ENCODE measurements around the gene ZBTB12. TPM values are rescaled to one million over a fixed set of nuclear protein-coding genes. Genes with fewer than 3 reads are reported as not detected.
"Not testable (repeated sequence)": the region's sequence is repeated elsewhere in the genome, so short reads cannot be mapped to it uniquely, and the experiment has no call there.

The ZBTB12 gene, protein sequence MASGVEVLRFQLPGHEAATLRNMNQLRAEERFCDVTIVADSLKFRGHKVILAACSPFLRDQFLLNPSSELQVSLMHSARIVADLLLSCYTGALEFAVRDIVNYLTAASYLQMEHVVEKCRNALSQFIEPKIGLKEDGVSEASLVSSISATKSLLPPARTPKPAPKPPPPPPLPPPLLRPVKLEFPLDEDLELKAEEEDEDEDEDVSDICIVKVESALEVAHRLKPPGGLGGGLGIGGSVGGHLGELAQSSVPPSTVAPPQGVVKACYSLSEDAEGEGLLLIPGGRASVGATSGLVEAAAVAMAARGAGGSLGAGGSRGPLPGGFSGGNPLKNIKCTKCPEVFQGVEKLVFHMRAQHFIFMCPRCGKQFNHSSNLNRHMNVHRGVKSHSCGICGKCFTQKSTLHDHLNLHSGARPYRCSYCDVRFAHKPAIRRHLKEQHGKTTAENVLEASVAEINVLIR
- 1.7 TPM in 2 replicates for total RNA-seq

DNA sequence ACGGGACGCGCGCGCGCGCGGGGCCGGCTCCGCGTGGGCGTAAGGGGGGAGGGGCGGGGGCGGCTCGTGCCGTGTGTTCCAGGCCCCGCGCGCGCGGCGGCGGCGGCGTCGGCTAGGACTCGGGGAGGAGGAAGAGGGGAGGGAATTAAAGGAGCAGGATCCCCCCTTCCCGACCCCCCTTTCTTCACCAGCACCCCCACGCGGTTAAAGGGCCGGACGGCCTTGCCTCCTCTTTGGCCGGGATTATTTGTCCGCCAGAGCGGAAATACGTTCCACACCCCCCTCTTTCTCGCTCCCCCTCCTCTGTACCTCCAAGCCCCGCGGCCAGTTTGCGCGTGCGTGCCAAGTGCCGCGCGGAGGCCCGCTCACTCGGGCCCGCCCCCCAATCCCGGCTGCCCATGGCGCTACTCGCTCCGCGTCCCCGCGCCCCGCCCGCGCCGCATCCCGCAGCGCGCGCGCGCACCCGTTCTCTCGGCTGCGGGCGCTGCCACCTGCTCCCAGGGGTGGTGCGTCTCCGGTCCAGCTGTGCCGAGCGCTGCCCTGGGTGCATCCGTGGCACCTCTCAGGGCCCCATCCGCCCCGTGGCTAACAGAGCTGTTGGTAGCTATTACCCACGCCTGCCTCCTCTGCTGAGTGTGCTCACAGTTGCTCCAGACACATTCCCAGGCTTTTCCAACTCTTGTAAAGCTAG lies at the start of gene ZBTB12:
Gene ZBTB12, minus strand, starts transcription at position 134 of the 691 bp plus-strand sequence. CDS start 781 bp downstream, outside the sequence.
- peak; percentile 39 for DNase-seq (ENCODE audit: extremely low read depth, low read depth, low spot score)

DNA sequence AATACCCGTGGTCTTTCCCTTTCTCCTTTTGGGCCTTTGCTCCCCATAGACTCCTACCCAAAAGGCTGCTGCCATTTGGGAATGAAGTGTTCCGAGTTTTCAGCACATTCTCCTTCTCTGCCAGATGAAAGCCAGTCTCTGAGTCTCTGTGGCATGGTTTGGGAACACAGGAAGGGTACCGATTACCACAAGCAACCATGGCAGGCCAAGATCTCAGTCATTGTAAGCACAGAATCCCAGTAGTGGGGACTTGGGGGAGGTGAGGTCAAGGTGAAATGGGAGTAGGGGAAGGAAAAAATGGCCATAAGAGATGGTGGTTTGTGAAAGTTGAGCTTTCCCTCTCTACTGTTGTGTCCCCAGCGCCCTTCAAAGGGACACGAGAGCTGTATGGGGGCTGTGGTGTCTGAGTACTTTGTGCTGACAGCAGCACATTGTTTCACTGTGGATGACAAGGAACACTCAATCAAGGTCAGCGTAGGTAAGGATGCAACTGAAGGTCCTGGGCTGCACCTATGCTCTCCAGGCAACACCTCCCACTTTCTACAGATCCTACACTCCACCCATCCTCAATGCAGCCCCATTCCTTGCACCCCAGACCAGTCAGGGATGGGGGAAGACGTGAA lies 48.2 kb upstream of the ZBTB12 start:
- DNase-seq (ENCODE audit: extremely low read depth, low read depth, low spot score): no peak

DNA sequence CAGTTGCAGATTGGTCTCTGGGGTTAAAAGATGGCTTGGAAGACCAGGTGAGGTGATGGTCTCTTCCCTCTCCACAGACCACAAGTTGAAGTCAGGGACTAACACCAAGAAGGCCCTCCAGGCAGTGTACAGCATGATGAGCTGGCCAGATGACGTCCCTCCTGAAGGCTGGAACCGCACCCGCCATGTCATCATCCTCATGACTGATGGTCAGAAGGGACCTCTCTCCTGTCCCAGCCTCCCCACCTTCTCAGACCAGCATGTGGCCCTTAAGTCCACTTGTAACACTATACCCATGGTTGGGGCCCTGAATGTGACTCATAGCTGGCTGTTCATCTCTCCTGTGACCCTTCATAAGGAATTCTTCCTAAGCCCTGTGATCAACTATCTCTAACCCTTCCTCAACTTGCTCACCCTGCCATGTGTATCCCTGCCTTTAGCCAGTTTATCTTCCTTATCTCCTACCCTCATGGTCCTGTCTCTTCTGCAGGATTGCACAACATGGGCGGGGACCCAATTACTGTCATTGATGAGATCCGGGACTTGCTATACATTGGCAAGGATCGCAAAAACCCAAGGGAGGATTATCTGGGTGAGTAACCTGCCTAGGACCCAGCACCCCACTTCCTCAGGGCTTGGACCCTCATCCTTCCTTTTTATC lies 47.0 kb upstream of the ZBTB12 start:
- no peak for DNase-seq (ENCODE audit: extremely low read depth, low read depth, low spot score)

DNA sequence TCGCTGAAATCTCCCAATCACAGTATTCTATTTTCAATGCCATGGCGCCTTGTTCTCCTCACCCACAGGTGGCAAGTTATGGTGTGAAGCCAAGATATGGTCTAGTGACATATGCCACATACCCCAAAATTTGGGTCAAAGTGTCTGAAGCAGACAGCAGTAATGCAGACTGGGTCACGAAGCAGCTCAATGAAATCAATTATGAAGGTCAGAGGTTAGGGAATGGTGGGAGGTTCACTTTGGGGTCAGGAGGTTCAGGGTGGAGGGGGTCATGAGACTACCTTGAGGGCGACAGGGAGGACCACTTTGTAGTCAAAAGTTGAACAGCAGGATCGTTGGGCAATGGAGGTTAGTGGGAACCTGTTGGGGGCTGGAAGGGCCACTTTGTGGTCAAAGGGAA lies 46.4 kb upstream of the ZBTB12 start:
- DNase-seq (ENCODE audit: extremely low read depth, low read depth, low spot score): no peak

DNA sequence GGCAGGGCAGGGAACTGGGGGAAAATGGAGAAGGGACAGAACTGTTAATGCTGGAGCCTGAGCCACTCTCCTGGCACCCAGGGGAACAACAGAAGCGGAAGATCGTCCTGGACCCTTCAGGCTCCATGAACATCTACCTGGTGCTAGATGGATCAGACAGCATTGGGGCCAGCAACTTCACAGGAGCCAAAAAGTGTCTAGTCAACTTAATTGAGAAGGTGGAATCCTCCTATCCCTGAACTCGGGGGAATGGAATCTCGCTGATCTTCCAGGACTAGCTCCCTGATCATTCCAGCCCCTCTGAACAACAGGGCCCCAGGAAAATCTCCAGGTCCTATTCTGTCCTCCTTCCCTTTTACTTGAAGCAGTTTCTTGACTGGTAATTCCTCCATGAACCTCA lies 46.0 kb upstream of the ZBTB12 start:
- no peak for DNase-seq (ENCODE audit: extremely low read depth, low read depth, low spot score)

DNA sequence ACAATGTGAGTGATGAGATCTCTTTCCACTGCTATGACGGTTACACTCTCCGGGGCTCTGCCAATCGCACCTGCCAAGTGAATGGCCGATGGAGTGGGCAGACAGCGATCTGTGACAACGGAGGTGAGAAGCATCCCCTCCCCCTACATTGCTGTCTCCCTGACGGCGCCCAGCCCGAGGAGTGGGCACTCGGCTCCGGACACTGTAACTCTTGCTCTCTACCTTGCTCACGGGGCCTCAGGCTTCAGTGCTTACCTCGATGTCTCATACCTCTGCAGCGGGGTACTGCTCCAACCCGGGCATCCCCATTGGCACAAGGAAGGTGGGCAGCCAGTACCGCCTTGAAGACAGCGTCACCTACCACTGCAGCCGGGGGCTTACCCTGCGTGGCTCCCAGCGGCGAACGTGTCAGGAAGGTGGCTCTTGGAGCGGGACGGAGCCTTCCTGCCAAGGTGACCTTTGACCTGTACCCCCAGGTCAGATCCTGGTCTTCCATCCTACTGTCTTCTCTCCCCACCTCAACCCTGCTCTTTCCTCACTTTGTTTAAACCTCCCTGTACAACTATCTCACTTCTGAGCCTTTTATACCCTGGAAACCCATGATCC lies 45.3 kb upstream of the ZBTB12 start:
- DNase-seq (ENCODE audit: extremely low read depth, low read depth, low spot score): no peak

DNA sequence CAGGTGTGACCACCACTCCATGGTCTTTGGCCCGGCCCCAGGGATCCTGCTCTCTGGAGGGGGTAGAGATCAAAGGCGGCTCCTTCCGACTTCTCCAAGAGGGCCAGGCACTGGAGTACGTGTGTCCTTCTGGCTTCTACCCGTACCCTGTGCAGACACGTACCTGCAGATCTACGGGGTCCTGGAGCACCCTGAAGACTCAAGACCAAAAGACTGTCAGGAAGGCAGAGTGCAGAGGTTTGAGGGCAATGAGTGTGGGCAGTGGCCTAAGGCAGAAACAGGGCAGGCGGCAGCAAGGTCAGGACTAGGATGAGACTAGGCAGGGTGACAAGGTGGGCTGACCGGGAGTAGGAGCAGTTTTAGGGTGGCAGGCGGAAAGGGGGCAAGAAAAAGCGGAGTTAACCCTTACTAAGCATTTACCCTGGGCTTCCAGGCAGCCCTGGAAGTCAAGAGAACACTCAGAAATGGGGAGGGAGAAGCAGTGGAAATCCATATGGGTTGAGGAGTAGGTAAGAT lies 44.5 kb upstream of the ZBTB12 start:
- DNase-seq (ENCODE audit: extremely low read depth, low read depth, low spot score): no peak

DNA sequence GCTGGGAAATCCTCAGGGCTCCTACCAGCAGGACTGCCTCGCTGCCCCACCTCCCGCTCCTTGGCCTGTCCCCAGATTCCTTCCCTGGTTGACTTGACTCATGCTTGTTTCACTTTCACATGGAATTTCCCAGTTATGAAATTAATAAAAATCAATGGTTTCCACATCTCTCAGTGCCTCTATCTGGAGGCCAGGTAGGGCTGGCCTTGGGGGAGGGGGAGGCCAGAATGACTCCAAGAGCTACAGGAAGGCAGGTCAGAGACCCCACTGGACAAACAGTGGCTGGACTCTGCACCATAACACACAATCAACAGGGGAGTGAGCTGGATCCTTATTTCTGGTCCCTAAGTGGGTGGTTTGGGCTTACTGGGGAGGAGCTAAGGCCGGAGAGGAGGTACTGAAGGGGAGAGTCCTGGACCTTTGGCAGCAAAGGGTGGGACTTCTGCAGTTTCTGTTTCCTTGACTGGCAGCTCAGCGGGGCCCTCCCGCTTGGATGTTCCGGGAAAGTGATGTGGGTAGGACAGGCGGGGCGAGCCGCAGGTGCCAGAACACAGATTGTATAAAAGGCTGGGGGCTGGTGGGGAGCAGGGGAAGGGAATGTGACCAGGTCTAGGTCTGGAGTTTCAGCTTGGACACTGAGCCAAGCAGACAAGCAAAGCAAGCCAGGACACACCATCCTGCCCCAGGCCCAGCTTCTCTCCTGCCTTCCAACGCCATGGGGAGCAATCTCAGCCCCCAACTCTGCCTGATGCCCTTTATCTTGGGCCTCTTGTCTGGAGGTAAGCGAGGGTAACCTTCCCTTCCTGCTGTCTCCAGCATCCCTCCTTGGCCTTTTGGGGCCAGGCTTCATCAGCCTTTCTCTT lies 43.9 kb upstream of the ZBTB12 start, which contains the start of gene CFB:
Gene CFB, plus strand, starts transcription at position 589 of the 863 bp plus-strand sequence. Its CDS starts 127 bp downstream, at position 716.
- DNase-seq (ENCODE audit: extremely low read depth, low read depth, low spot score): no peak

DNA sequence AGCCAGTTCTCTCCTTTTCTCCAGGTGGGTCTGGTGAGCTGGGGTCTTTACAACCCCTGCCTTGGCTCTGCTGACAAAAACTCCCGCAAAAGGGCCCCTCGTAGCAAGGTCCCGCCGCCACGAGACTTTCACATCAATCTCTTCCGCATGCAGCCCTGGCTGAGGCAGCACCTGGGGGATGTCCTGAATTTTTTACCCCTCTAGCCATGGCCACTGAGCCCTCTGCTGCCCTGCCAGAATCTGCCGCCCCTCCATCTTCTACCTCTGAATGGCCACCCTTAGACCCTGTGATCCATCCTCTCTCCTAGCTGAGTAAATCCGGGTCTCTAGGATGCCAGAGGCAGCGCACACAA lies 43.2 kb upstream of the ZBTB12 start:
- no peak for DNase-seq (ENCODE audit: extremely low read depth, low read depth, low spot score)

DNA sequence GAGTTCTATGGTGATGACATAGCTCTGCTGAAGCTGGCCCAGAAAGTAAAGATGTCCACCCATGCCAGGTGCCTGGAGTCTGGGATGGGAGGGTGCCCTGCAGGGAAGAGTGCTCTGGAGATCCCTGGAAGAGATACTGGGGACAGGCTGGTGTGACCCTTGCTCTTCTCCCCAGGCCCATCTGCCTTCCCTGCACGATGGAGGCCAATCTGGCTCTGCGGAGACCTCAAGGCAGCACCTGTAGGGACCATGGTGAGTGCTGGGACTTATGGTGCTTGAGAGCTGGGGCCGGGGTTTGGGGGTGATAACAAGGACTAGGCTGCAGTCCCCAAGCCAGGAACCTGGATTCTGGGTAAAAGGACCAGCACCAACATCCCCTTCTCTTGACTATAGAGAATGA lies 41.9 kb upstream of the ZBTB12 start:
- no peak for DNase-seq (ENCODE audit: extremely low read depth, low read depth, low spot score)

DNA sequence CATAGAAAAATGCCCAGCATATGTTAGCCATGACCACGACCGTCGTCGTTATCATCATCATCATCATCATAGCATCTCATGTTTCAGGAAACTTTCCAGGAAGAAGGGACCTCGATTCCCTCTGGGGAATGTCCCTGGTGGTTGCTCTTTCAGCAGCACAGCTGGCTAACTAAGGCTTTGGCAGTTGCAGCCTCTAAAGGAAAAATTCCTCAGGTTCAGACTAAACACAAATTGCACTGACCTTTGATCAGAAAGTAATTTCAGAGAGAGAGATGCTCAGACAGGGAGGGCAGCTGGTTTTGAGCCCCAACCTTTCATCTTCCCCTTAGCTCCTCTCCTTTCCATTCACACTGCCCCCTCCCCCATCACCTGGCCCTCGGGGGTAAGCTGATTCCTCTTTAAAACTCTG lies 38.4 kb upstream of the ZBTB12 start:
- no peak for DNase-seq (ENCODE audit: extremely low read depth, low read depth, low spot score)

DNA sequence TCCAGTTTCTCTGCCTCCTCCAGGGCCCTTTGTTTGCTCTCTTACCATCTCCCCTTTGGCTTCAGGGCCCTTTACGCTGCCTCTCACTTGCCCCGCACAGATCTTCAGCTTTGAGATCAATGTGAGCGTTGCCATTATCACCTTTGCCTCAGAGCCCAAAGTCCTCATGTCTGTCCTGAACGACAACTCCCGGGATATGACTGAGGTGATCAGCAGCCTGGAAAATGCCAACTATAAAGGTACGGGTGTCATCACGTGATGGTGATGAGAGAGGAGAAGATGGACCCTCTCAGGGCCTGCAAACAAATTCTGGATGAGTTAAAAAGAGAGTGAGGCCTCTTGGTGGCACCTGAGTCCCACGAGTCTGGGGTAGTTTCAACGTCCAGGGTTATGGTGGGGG lies 33.9 kb upstream of the ZBTB12 start:
- DNase-seq (ENCODE audit: extremely low read depth, low read depth, low spot score): no peak

DNA sequence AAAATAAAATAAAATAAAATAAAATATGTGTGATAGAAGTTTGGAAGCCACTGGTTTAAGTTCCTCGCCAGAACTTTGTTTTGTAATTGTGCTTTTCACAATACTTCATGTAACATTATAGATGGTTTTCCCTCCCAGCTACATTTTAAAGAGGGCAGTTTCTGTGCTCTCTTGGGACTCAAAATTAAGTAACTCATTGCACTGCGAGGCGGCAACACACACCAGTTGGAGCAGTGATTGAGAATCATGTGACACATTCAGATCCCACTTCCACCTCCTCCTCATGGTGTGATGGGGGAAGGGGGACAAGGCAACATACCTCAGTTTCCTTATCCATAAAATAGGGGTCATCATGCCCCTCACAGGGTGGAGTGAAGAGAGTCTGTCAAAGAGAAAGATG lies 33.1 kb upstream of the ZBTB12 start:
- no peak for DNase-seq (ENCODE audit: extremely low read depth, low read depth, low spot score)

DNA sequence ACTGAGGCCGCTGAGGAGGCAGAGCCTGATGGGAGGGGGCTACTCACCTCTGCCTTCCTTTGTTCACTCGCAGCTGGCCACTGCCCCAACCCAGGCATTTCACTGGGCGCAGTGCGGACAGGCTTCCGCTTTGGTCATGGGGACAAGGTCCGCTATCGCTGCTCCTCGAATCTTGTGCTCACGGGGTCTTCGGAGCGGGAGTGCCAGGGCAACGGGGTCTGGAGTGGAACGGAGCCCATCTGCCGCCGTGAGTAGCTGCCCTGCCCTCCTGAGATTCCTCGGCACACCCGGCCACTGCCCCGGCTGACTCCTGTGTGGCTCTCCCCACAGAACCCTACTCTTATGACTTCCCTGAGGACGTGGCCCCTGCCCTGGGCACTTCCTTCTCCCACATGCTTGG lies 31.7 kb upstream of the ZBTB12 start:
- no peak for DNase-seq (ENCODE audit: extremely low read depth, low read depth, low spot score)

DNA sequence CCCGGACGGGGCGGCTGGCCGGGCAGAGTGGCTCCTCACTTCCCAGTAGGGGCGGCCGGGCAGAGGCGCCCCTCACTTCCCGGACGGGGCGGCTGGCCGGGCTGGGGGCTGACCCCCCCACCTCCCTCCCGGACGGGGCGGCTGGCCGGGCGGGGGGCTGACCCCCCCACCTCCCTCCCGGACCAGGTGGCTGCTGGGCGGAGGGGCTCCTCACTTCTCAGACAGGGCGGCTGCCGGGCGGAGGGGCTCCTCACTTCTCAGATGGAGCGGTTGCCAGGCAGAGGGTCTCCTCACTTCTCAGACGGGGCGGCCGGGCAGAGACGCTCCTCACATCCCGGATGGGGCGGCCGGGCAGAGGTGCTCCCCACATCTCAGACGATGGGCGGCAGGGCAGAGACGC lies 30.3 kb upstream of the ZBTB12 start:
- DNase-seq (ENCODE audit: extremely low read depth, low read depth, low spot score): not testable (repeated sequence)

DNA sequence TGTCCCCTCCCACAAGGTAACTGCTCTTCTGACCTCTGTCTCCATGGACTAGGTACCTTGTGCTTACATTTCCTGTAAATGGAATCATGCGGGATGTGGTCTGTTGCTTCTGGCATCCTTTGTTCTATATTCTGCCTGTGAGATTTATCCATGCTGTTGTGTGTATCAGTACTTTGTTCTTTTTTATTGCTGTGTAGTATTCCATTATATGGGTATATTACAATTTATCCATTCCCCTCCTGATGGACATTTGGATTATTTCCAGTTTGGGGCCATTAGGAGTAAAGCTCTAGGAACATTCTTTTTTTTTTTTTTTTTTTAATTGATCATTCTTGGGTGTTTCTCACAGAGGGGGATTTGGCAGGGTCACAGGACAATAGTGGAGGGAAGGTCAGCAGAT lies 29.1 kb upstream of the ZBTB12 start:
- no peak for DNase-seq (ENCODE audit: extremely low read depth, low read depth, low spot score)

DNA sequence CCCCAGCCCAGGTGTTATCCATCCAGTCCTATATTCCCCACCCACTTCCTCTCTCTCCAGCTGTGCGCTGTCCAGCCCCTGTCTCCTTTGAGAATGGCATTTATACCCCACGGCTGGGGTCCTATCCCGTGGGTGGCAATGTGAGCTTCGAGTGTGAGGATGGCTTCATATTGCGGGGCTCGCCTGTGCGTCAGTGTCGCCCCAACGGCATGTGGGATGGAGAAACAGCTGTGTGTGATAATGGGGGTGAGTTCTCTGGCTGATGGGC lies 26.7 kb upstream of the ZBTB12 start:
- no peak for DNase-seq (ENCODE audit: extremely low read depth, low read depth, low spot score)

DNA sequence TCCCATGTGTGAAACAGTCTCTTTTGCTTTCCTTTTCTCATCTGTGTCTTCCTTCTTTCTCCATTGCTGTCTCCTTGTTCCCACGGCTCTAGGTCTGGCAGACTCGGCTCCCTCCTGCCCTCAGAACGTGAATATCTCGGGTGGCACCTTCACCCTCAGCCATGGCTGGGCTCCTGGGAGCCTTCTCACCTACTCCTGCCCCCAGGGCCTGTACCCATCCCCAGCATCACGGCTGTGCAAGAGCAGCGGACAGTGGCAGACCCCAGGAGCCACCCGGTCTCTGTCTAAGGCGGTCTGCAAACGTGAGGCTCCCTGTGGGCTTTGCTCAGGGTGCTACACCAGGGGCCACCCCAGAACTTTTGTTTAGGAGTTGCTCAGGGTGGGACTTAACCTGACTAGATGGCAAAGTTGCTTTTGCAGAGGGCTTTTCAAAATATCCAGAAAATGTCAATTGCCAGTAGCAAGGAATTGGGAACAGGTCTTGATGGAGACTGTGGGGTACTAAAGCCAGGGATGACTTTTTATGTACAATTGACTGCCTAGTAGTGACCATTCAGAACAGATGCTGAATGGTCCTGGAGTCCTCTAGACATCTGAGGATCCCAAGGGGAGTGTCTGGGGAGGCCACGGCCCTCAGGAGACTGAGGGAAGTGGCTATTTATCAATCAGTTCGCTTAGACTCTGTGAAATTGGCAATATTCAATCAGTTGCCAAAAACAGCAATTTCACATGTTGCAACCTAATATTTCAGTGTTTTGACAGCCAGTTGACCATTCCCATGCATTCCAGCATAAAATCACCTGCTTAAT lies 26.2 kb upstream of the ZBTB12 start:
- DNase-seq (ENCODE audit: extremely low read depth, low read depth, low spot score): no peak

DNA sequence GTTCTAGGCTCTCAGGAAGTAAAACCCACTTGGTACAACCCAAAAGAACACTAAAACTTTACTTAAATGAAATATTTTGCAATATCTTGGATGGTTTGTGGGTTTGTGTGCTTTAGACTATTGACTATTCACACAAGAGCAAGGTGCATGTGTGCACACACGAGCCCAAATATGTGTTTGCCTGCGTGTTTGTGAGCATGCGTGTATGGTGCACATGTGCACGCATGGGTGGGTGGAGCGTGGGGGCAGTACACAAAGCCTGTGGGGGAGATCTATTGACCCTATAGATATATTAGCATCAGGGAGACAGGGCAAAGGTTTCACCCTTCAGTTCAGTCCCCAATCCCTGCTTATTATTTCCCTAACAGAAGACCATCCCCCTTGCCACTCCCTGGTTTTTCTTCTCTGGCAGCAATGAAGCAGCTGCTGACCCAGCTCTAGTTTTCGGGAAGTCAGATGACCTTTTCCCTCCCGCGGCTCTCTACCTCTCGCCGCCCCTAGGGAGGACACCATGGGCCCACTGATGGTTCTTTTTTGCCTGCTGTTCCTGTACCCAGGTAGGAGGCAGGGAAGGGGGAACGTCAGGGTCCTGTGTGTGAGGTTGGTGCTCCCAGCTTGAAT lies 25.5 kb upstream of the ZBTB12 start, which contains the start of gene C2:
Gene C2, plus strand, starts transcription at position 476 of the 621 bp plus-strand sequence. Its CDS starts 36 bp downstream, at position 512.
- no peak for DNase-seq (ENCODE audit: extremely low read depth, low read depth, low spot score)

All from glomerular endothelial cell (primary cell).